GM12878 (cell line): ENCODE results near the gene PROX1.

ENCODE experiments used
- PKNOX1 ChIP-seq: fragments of 450-650 bp; IDR thresholded peaks from 2 replicates; pipeline ENCODE4 v1.6.1; 2016; ENCODE audit warnings: mild to moderate bottlenecking
- SMARCA5 ChIP-seq: fragments of 450-650 bp; IDR thresholded peaks from 2 replicates; pipeline ENCODE4 v1.6.1; 2017; ENCODE audit warnings: mild to moderate bottlenecking
- TF ChIP-seq, protein P1 (sequence below), 3 experiments: IDR thresholded peaks in 2 of 3; conservative IDR thresholded peaks in 1 of 3; 2 replicates each; pipeline ENCODE4 v1.5.1; 2011; ENCODE audit warnings: low read depth in 3 of 3, low read length in 3 of 3, mild to moderate bottlenecking in 3 of 3, control low read depth in 2 of 3, moderate library complexity in 2 of 3, inconsistent platforms in 1 of 3, mixed read lengths in 1 of 3; ENCODE audit not compliant: control insufficient read depth in 2 of 3, insufficient read depth in 1 of 3; ENCODE audit errors: extremely low read depth in 1 of 3

DNA sequence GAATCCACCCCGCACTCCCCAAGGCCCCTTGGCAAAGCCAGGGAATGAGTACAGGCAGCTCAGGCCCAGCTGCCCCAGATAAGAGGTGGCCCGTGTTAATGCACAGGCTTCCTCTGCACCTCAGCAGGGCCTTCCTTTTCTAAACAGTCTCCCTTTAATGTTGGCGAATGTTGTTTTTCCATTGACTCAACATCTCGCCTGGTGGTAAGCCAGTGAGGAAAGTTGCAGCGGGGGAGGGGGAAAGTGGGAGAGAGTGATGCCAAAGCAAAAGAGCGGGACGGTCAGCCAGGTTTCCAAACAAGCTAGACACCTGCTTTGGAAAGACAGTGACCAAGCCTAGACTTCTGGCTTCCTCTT is 10.3 kb upstream of the PROX1 start:
- TF ChIP-seq, protein P1, sequence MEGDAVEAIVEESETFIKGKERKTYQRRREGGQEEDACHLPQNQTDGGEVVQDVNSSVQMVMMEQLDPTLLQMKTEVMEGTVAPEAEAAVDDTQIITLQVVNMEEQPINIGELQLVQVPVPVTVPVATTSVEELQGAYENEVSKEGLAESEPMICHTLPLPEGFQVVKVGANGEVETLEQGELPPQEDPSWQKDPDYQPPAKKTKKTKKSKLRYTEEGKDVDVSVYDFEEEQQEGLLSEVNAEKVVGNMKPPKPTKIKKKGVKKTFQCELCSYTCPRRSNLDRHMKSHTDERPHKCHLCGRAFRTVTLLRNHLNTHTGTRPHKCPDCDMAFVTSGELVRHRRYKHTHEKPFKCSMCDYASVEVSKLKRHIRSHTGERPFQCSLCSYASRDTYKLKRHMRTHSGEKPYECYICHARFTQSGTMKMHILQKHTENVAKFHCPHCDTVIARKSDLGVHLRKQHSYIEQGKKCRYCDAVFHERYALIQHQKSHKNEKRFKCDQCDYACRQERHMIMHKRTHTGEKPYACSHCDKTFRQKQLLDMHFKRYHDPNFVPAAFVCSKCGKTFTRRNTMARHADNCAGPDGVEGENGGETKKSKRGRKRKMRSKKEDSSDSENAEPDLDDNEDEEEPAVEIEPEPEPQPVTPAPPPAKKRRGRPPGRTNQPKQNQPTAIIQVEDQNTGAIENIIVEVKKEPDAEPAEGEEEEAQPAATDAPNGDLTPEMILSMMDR (IDR thresholded peaks at IDR 0.05 in 2 of 3, conservative IDR thresholded peaks at IDR 0.05 in 1 of 3; ENCODE audit: control insufficient read depth in 2 of 3, extremely low read depth in 1 of 3, insufficient read depth in 1 of 3, low read depth in 3 of 3, low read length in 3 of 3) = no peak
- no peak for TF ChIP-seq SMARCA5
- TF ChIP-seq PKNOX1 = no peak
